ENCODE results near the gene AMZ1.

DNA sequence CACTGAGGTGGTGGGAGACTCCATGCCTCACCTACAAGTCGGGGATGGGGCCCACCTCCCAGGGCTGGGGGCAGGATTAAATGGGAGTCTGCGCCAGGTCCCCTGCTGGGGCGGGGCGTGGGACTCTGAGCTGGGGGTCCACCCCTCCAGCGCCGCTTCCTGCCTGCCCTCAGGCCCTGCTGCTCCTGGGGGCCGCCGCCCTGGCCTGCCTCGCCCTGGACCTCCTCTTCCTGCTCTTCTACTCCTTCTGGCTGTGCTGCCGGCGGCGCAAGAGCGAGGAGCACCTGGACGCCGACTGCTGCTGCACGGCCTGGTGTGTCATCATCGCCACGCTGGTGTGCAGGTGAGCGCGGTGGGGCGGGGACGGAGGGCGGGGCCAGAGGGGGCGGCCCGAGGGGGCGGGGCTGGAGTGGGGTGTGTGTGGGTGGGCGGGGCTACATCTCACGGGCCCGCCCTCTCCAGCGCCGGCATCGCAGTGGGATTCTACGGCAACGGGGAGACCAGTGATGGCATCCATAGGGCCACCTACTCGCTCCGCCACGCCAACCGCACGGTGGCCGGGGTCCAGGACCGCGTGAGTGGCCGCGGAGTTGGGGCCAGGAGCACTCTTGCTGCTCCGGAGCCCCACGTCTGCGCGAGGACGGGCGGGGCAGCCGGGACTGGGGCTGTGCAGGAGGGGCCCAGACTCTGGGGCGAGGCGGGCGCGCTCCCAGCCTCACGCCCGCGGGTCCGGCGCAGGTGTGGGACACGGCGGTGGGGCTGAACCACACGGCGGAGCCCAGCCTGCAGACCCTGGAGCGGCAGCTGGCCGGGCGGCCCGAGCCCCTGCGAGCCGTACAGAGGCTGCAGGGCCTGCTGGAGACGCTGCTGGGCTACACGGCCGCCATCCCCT is 41.1 kb upstream of the AMZ1 start:
- TF ChIP-seq POLR2A (IDR thresholded peaks at IDR 0.05) (no peak), EP300 (IDR thresholded peaks at IDR 0.05) (no peak)
- TF ChIP-seq, protein P1, sequence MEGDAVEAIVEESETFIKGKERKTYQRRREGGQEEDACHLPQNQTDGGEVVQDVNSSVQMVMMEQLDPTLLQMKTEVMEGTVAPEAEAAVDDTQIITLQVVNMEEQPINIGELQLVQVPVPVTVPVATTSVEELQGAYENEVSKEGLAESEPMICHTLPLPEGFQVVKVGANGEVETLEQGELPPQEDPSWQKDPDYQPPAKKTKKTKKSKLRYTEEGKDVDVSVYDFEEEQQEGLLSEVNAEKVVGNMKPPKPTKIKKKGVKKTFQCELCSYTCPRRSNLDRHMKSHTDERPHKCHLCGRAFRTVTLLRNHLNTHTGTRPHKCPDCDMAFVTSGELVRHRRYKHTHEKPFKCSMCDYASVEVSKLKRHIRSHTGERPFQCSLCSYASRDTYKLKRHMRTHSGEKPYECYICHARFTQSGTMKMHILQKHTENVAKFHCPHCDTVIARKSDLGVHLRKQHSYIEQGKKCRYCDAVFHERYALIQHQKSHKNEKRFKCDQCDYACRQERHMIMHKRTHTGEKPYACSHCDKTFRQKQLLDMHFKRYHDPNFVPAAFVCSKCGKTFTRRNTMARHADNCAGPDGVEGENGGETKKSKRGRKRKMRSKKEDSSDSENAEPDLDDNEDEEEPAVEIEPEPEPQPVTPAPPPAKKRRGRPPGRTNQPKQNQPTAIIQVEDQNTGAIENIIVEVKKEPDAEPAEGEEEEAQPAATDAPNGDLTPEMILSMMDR (IDR thresholded peaks at IDR 0.05): no peak
